ENCODE data around the gene SCN2A. TPM values are rescaled to one million over a fixed set of nuclear protein-coding genes. Genes with fewer than 3 reads are reported as not detected.

The SCN2A gene
- total RNA-seq, 1 donor from 2014 or later = 0.04 TPM

DNA sequence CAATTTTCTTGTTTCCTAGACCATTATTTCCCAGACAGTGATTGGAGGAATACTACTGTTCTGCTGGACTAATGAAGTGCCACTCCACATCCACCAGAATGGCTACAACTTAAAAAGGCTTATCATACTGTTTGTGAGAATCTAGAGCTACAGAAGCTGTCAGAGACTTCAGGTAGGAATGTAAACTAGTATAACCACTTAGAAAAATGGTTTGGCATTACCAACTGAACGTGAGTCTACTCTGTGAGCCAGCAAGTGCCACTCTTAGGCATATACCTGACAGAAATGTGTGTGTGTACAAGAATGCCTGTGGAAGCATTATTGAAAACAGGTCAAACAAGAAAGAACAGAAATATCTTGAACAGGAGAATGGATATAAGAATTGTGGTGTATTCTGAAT is 31.1 kb upstream of the SCN2A start:
- no peaks in the 10 kb centered on the region for H3K36me3 ChIP-seq (ENCODE audit: control insufficient read depth, insufficient read depth, low read length)
- TF ChIP-seq, protein P1, sequence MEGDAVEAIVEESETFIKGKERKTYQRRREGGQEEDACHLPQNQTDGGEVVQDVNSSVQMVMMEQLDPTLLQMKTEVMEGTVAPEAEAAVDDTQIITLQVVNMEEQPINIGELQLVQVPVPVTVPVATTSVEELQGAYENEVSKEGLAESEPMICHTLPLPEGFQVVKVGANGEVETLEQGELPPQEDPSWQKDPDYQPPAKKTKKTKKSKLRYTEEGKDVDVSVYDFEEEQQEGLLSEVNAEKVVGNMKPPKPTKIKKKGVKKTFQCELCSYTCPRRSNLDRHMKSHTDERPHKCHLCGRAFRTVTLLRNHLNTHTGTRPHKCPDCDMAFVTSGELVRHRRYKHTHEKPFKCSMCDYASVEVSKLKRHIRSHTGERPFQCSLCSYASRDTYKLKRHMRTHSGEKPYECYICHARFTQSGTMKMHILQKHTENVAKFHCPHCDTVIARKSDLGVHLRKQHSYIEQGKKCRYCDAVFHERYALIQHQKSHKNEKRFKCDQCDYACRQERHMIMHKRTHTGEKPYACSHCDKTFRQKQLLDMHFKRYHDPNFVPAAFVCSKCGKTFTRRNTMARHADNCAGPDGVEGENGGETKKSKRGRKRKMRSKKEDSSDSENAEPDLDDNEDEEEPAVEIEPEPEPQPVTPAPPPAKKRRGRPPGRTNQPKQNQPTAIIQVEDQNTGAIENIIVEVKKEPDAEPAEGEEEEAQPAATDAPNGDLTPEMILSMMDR (IDR thresholded peaks at IDR 0.05; ENCODE audit: insufficient read depth, low read length, poor library complexity, severe bottlenecking) = no peak
- H3K4me3 ChIP-seq (ENCODE audit: low read depth, low read length) = no peak overlapping the region
- no peaks in the 10 kb centered on the region for H3K27me3 ChIP-seq (ENCODE audit: control insufficient read depth, insufficient read depth, low read length)
- no peak for DNase-seq (ENCODE audit: low read depth)

DNA sequence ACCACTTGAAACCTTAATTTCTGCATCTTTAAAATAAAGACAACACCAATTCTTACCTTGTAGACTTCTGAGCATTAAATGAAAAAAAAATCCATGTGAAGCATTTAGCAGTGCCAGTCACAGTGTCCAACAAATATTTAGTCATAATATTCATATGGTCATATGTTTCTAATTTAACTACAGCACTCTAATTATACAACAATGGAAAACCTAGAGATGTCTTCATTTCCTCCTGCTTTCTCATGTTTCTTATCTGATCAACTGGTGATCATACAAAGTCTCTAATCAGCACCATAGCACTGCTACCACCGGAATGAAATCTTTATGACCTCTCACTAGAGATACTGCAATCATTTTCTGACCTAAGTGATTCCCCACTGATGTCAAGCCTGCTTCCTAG is 25.1 kb upstream of the SCN2A start:
- Histone ChIP-seq H3K4me3 (ENCODE audit: low read depth, low read length) (no peak overlapping the region), H3K27me3 (ENCODE audit: control insufficient read depth, insufficient read depth, low read length) (no peaks in the 10 kb centered on the region), H3K36me3 (ENCODE audit: control insufficient read depth, insufficient read depth, low read length) (no peaks in the 10 kb centered on the region)
- no peak for DNase-seq (ENCODE audit: low read depth)
- TF ChIP-seq, protein P1 (IDR thresholded peaks at IDR 0.05; ENCODE audit: insufficient read depth, low read length, poor library complexity, severe bottlenecking) = no peak

DNA sequence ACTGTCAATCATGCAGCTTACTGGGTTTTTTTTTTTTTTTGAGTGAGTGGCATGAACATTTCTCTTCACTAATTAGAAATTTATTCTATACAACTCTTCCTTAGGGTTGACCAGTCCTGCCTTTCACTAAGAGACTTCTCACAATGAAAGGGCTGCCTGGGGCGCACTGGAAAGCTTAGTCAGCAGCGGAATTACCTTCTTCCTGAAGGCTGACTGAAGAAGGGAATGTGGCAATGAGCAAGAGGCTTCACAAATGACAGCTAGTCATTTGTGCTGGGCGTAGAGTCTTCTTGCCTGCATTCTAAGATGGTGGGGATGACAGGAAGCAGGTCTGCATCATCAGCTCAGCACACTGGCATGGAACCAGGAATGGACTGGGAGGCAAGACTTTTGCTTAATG is 19.7 kb upstream of the SCN2A start:
- Histone ChIP-seq H3K27me3 (ENCODE audit: control insufficient read depth, insufficient read depth, low read length) (no peaks in the 10 kb centered on the region), H3K4me3 (ENCODE audit: low read depth, low read length) (no peak overlapping the region), H3K36me3 (ENCODE audit: control insufficient read depth, insufficient read depth, low read length) (no peaks in the 10 kb centered on the region)
- no peak for DNase-seq (ENCODE audit: low read depth)
- TF ChIP-seq, protein P1 (IDR thresholded peaks at IDR 0.05; ENCODE audit: insufficient read depth, low read length, poor library complexity, severe bottlenecking) = no peak

DNA sequence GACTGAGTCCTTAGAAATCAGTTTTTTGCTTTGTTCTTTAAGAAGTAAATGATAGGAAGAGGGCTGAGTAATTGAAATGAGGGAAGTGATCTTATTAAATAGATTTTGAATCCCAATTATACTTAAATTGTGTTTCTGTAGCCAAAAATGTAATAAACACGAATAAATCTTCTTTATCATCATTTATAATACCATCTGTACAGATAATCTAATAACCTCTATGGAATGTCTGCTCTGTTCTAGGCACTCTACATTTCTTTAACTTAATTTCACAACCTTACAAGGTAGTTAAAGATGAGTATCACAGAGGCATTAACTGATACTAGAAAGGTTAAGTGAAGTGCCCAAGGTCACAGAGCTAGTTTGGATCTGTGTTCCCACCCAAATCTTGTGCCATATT is 14.3 kb upstream of the SCN2A start:
- no peak overlapping the region for H3K4me3 ChIP-seq (ENCODE audit: low read depth, low read length)
- no peaks in the 10 kb centered on the region for H3K27me3 ChIP-seq (ENCODE audit: control insufficient read depth, insufficient read depth, low read length)
- no peaks in the 10 kb centered on the region for H3K36me3 ChIP-seq (ENCODE audit: control insufficient read depth, insufficient read depth, low read length)
- DNase-seq (ENCODE audit: low read depth) = no peak
- TF ChIP-seq, protein P1 (IDR thresholded peaks at IDR 0.05; ENCODE audit: insufficient read depth, low read length, poor library complexity, severe bottlenecking) = no peak

DNA sequence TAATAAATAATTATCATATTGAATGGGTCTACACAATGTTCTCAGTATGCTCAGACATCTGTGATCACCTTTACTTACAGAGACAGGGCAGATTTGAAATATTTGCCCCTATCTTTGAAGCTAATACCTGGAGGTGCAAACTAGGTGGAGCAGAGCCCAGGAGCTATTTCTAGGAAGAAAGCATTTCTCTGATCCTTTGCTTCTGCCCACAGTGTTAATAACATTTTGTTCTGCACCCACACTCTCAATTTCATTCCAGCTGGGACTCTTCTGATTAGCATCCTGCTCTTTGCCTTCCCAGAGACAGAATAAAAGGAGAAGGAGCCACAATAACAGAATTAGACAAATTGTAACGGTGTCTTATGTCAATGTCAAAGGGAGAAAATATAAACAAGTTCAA is 11.6 kb upstream of the SCN2A start:
- H3K4me3 ChIP-seq (ENCODE audit: low read depth, low read length) = no peak overlapping the region
- TF ChIP-seq, protein P1 (IDR thresholded peaks at IDR 0.05; ENCODE audit: insufficient read depth, low read length, poor library complexity, severe bottlenecking) = no peak

DNA sequence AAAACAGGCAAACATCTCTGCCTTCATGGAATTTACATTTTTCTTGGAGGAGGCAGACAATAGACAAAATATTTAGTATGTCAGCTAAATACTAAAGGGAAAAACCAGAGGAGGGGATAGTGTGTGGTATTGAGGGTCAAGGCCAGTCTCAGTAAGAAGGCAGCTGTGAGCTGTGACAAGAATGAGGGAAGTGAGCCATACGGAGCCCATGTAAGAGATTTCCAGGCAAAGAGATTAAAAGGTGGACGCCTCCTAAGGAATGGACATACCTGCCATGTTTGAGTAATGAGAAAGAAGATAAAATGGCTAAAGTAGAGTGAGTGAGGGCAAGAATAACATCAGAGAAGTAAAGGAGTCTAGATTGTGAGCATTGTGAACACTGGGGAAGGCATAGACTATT is 2.2 kb upstream of the SCN2A start:
- TF ChIP-seq, protein P1 (IDR thresholded peaks at IDR 0.05; ENCODE audit: insufficient read depth, low read length, poor library complexity, severe bottlenecking) = no peak
- DNase-seq (ENCODE audit: low read depth) = no peak
- Histone ChIP-seq H3K4me3 (ENCODE audit: low read depth, low read length) (no peak overlapping the region), H3K36me3 (ENCODE audit: control insufficient read depth, insufficient read depth, low read length) (no peaks in the 10 kb centered on the region), H3K27me3 (ENCODE audit: control insufficient read depth, insufficient read depth, low read length) (no peaks in the 10 kb centered on the region)

More for the DNA sequence above, 11.6 kb upstream of the SCN2A start:
- Histone ChIP-seq H3K36me3 (ENCODE audit: control insufficient read depth, insufficient read depth, low read length) (no peaks in the 10 kb centered on the region), H3K27me3 (ENCODE audit: control insufficient read depth, insufficient read depth, low read length) (no peaks in the 10 kb centered on the region)
- DNase-seq (ENCODE audit: low read depth) = no peak
